ENCODE measurements around the gene KCNQ5. TPM values are rescaled to one million over a fixed set of nuclear protein-coding genes. Genes with fewer than 3 reads are reported as not detected.

KCNQ5 gene
- polyA plus RNA-seq, 3 donors: not detected

DNA sequence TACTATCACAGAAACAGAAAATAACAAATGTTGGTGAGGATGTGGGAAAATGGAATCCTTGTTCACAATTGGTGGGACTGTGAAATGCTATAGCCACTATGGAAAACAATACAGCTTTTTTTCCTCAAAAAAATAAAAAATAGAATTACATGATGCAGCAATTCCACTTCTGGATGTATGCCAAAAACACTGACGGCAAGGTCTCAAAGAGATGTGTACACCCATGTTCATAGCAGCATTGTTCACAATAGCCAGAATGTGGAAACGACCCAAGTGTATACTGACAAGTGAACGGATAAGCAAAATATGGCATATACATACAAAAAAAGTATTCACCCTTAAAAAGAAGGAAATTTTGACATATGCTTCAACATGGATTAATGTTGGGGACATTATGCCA lies 390.1 kb downstream of the KCNQ5 start:
- Histone ChIP-seq H3K4me2 (replicated peaks; ENCODE audit: extremely low read depth, low read length, poor library complexity, severe bottlenecking) (no peak overlapping the region), H3K27ac (ENCODE audit: low read depth in 1 of 2, low read length in 2 of 2) (no peak overlapping the region), H3K4me3 (replicated peaks in 1 of 3; ENCODE audit: low read depth in 2 of 3, low read length in 3 of 3) (no peak overlapping the region), H2AFZ (ENCODE audit: insufficient read depth, low read depth, low read length, poor library complexity, severe bottlenecking) (no peak overlapping the region), H3K9ac (ENCODE audit: insufficient read depth, low read length, poor library complexity, severe bottlenecking) (no peak overlapping the region), H3K4me1 (ENCODE audit: control insufficient read depth in 1 of 2, insufficient read depth in 2 of 2, low read length in 2 of 2) (no peaks in the 10 kb centered on the region), H3K36me3 (replicated peaks in 1 of 2; ENCODE audit: control insufficient read depth in 1 of 2, insufficient read depth in 2 of 2, low read length in 2 of 2) (no peaks in the 10 kb centered on the region), H3K79me2 (ENCODE audit: insufficient read depth, low read length) (no peaks in the 10 kb centered on the region), H4K20me1 (ENCODE audit: insufficient read depth, low read length) (no peaks in the 10 kb centered on the region), H3K27me3 (ENCODE audit: control insufficient read depth in 2 of 2, insufficient read depth in 2 of 2, low read length in 2 of 2) (no peaks in the 10 kb centered on the region), H3K9me3 (replicated peaks in 1 of 2; ENCODE audit: control insufficient read depth in 1 of 2, insufficient read depth in 1 of 2, low read length in 2 of 2) (peaks cover 0 to 3% of the 10 kb centered on the region in 2 donors)
- no peaks in the 10 kb centered on the region for H3K36me3 Mint-ChIP-seq
- intact Hi-C loops (cut with micrococcal nuclease): no loop called here
- no peak overlapping the region for H3K27ac Mint-ChIP-seq
- DNase-seq: no peak
- H3K4me1 Mint-ChIP-seq: no peaks in the 10 kb centered on the region
- no peak overlapping the region for H3K4me3 Mint-ChIP-seq
- H3K9me3 Mint-ChIP-seq: peaks cover 0 to 5% (median 0%) of the 10 kb centered on the region in 7 donors
- no peak for TF ChIP-seq CTCF (IDR thresholded peaks at IDR 0.05)
- 67% methylated on average over 1 of the region's 3 CpGs for WGBS (ENCODE audit: insufficient coverage)
- H3K27me3 Mint-ChIP-seq (ENCODE audit: low read depth in 3 of 3): no peaks in the 10 kb centered on the region

DNA sequence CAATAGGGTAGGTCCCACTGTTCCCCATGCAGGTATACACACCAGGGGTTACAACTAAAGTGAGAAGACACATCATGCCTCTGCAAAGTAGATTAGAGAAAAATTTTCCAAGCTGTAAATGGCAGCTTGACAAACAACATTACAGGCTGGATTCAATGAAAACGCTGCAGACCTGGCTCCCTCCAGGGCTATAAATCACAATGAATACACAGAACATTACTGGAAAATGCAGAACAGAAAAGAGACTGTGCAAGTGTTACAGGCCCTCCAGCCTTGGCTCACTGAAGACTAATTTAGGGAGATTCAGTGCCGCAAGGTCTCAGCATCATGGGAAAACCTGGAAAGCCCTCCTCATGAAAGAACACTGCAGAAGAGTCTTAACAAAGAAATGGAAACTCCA lies 395.6 kb downstream of the KCNQ5 start:
- H3K4me1 Mint-ChIP-seq: no peaks in the 10 kb centered on the region
- H3K79me2 ChIP-seq (ENCODE audit: insufficient read depth, low read length): no peaks in the 10 kb centered on the region
- no peaks in the 10 kb centered on the region for H4K20me1 ChIP-seq (ENCODE audit: insufficient read depth, low read length)
- no peak overlapping the region for H3K27ac ChIP-seq (ENCODE audit: low read depth in 1 of 2, low read length in 2 of 2)
- no peaks in the 10 kb centered on the region for H3K9me3 ChIP-seq (replicated peaks in 1 of 2; ENCODE audit: control insufficient read depth in 1 of 2, insufficient read depth in 1 of 2, low read length in 2 of 2)
- no peaks in the 10 kb centered on the region for H3K9me3 Mint-ChIP-seq
- no peaks in the 10 kb centered on the region for H3K4me1 ChIP-seq (ENCODE audit: control insufficient read depth in 1 of 2, insufficient read depth in 2 of 2, low read length in 2 of 2)
- H3K4me3 ChIP-seq (replicated peaks in 1 of 3; ENCODE audit: low read depth in 2 of 3, low read length in 3 of 3): no peak overlapping the region
- no peak for DNase-seq
- no peak for TF ChIP-seq CTCF (IDR thresholded peaks at IDR 0.05)
- no peaks in the 10 kb centered on the region for H3K27me3 ChIP-seq (ENCODE audit: control insufficient read depth in 2 of 2, insufficient read depth in 2 of 2, low read length in 2 of 2)
- H3K9ac ChIP-seq (ENCODE audit: insufficient read depth, low read length, poor library complexity, severe bottlenecking): no peak overlapping the region
- H3K4me3 Mint-ChIP-seq: no peak overlapping the region
- H3K36me3 Mint-ChIP-seq: no peaks in the 10 kb centered on the region
- intact Hi-C loops (cut with micrococcal nuclease): no loop called here
- no peak overlapping the region for H3K4me2 ChIP-seq (replicated peaks; ENCODE audit: extremely low read depth, low read length, poor library complexity, severe bottlenecking)
- H3K27me3 Mint-ChIP-seq (ENCODE audit: low read depth in 3 of 3): no peaks in the 10 kb centered on the region
- H3K36me3 ChIP-seq (replicated peaks in 1 of 2; ENCODE audit: control insufficient read depth in 1 of 2, insufficient read depth in 2 of 2, low read length in 2 of 2): no peaks in the 10 kb centered on the region
- no CpG with 5 or more reads among the region's 2 CpGs for WGBS (ENCODE audit: insufficient coverage)
- H2AFZ ChIP-seq (ENCODE audit: insufficient read depth, low read depth, low read length, poor library complexity, severe bottlenecking): no peak overlapping the region
- H3K27ac Mint-ChIP-seq: no peak overlapping the region

Measured in CD14-positive monocyte (primary cell).